T-helper 1 cell treated with Interleukin-12 subunit alpha and Interleukin-12 subunit beta and Interleukin-4 antibody, amounts not matched to agents 30 ng/mL and 1 ng/mL, for 36 hours (primary cell): ENCODE data around the gene ANGEL2. TPM values are rescaled to one million over a fixed set of nuclear protein-coding genes. Genes with fewer than 3 reads are reported as not detected.
"Not testable (repeated sequence)": the region's sequence is repeated elsewhere in the genome, so short reads cannot be mapped to it uniquely, and the experiment has no call there.

ENCODE experiments used
- intact Hi-C: fragments of 100-400 bp; cut with micrococcal nuclease; formaldehyde crosslinking; loops from one replicate; pipeline ENCODE4 v1.15.1; 2024
- total RNA-seq: library from RNA; stranded (reverse); gene quantifications from 2 replicates; pipeline ENCODE4 v1.2.3, GENCODE V29; 2022

ANGEL2 gene
- total RNA-seq, 1 donor from 2014 or later = 51.5 TPM

DNA sequence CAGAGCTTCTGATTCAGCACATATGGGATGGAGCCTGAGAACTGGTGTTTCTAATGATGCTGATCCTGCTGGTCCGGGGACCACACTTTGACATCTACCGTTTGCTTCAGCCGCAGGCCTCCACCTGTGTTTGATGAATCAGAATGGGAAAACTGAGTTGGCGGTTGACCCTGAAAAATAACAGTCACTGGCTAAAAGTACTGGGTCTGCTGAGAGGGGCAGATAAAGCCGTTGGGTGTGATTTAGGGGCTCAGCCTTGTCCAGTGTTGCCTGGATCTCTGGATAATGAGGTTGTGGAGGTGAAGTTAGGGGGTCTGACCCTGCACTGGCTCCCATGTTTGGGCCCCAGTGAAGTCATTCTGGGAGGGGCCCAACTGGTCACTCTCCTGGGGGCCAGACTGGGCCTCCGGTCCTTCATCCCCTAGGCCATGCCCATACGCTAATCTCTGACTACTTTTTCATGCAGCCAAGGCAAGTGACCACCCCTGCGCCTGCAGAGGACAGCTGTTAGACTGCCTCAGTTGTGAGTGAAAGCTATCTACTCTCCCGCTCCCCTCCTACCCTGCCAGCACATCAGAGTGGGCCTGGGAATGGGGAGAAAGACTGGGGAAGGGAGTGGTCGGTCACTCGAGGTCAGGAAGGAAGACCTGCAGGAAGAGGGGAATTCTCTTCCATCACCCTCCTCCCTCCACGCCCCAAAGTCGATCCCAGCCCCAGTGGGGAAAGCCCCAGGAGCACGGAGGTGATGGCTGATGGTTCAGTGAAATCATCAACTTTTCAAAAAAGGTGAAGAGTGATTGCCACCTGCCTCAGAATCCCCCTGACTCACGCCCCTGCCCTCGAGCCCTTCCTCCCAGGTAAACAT is 37.7 kb downstream of the ANGEL2 start:
- intact Hi-C loops = no loop called here

GRCh38 chr1:212976586-212976985 is 39.1 kb downstream of the ANGEL2 start:
- intact Hi-C loops = no loop called here

DNA sequence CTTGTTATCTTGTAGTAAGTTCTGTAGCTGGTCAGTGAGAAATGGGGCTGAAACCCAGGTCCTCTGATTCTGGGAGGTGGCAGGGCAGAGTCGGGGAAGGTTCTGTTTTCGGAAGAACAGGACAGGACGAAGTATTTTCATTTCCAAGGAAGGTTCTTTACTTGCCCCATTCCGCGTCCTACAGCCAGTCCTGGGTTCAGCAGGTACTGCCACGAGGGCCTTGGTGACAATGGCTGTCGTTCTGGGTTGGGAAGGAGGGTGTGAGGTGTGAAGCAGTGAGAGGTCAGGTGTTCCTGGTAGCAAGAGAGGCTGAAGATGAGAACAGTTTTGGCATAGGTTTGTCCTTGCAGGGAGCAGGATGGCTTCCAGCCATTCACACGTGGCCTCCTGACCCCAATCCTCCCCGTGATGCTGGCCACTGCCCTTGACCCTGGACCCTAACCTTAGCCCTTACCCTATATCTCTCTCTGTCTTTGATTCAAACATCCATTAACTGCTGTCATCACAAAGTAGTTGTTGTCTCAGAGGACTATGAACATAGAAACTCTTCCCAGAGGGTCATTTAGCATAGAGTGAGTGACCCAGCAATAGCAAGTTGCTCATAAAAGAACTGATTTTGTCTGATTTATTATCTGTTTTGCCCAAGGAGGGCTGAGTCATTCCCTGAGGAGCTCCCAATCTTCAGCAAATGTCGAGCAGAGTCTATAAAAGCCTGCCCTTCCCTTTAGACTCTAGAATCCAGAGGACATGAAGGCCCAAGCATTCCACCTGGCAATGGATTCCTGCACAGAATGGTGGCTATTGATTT is 40.4 kb downstream of the ANGEL2 start:
- intact Hi-C loops = no loop called here

- intact Hi-C loops = no loop called here
These were observed 41.0 kb downstream of the ANGEL2 start for GRCh38 chr1:212974711-212975110.

- intact Hi-C loops = no loop called here
These were observed 41.8 kb downstream of the ANGEL2 start for GRCh38 chr1:212973899-212974298.

GRCh38 chr1:212973426-212973825 is 42.2 kb downstream of the ANGEL2 start:
- intact Hi-C loops = no loop called here

- intact Hi-C loops = no loop called here
These were observed 44.4 kb downstream of the ANGEL2 start for GRCh38 chr1:212971312-212971711.

- intact Hi-C loops = no loop called here
These were observed 45.6 kb downstream of the ANGEL2 start for GRCh38 chr1:212970085-212970484.

DNA sequence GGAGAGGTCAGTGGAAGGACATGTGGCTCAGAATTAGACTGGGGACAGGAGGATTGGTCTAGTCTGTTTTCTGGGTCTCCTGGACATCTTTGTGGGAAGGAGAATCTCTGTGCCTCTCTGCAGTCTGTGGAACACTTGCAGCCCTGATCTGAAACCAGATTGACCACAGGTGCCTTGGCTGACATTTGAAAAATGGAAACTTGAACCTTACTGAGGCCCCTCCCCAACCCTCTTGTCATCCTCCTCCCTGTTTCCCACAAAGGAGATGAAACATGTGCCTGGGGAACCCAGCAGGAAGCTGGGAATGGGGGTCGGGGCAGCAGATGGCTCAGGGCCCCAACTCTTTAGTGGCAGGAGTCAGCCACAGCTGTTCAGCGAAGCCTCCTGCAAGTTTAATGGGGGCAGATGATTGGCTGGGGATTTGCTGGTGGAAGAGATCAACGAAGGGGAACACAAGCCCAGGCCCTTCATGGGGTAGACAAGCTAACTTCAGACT is 47.3 kb downstream of the ANGEL2 start:
- intact Hi-C loops = no loop called here

GRCh38 chr1:212967801-212968200 is 47.9 kb downstream of the ANGEL2 start:
- intact Hi-C loops = no loop called here

DNA sequence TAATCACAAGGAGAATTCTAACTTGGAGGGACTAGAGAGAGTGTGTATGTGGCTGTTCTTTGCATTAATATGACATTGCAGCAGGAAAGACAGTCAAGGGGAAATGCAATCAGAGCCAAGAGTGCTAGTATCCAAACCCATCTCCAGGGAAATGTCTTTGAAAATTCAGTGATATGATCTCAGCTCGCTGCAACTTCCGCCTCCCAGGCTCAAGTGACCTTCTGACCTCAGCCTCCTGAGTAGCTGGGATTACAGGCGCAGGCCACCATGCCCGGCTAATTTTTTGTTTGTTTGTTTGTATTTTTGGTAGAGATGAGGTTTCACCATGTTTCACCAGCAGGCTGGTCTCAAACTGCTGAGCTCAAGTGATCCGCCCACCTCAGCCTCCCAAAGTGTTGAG is 49.1 kb downstream of the ANGEL2 start:
- intact Hi-C loops = no loop called here

GRCh38 chr1:212964993-212965392 is 50.7 kb downstream of the ANGEL2 start:
- intact Hi-C loops = not testable (repeated sequence)

DNA sequence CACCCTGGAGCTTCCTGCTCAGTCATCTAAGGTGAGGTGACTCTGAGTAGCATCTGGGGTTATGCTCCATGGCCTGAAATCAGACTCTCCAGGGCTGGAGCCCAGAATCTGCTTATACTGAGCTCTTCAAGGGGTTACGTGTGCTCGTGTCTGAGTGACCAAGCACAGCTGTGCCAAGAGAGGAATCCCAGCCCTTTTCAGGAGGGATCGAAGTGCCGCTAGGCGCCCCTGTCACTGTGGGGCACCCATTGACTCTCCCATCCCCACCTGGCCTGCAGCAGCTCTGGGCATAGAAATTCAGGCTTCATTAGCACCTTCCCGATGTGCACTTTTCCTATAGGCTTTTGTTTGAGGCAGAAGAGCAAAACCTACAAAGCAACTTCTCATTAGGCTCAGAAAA is 51.6 kb downstream of the ANGEL2 start:
- intact Hi-C loops = no loop called here

DNA sequence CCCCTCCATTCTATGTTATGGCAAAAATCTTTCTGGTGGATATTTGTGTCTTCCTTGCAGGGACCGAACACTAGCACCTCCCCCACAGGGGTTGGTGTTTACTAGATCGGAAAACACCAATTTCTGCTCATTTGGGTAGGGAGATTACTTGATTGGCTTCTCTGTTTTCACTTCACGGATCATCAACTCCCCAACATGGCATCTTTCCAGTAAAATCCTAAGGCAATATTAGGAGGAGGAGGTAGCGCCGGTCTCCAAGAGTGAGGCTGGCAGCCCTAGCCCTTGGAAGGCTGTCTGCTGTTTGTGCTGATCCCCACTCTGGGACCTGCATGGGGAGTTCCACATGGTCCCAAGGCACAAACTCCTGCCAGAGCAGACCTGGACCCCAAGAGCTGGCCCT is 53.2 kb downstream of the ANGEL2 start:
- intact Hi-C loops = no loop called here

GRCh38 chr1:212960932-212961331 is 54.7 kb downstream of the ANGEL2 start:
- intact Hi-C loops = no loop called here

GRCh38 chr1:212959266-212960220 is 56.1 kb downstream of the ANGEL2 start:
- intact Hi-C loops = no loop called here

- intact Hi-C loops = no loop called here
These were observed 57.5 kb downstream of the ANGEL2 start for GRCh38 chr1:212958175-212958574.

- intact Hi-C loops = no loop called here
These were observed 58.1 kb downstream of the ANGEL2 start for GRCh38 chr1:212957546-212957945.

GRCh38 chr1:212955961-212956620 is 59.6 kb downstream of the ANGEL2 start:
- intact Hi-C loops = no loop called here

- intact Hi-C loops = no loop called here
These were observed 60.6 kb downstream of the ANGEL2 start for GRCh38 chr1:212955098-212955497.

GRCh38 chr1:212954514-212954913 is 61.2 kb downstream of the ANGEL2 start:
- intact Hi-C loops = no loop called here
